Measurements from ENCODE around the gene LRWD1.
A peak's percentile ranks its signal among the peaks of the same experiment; 100 is the strongest.

LRWD1 gene

GRCh38 chr7:102457352-102457924, 7.3 kb upstream of the LRWD1 start:
- DNase-seq (ENCODE audit: extremely low read depth, low read depth) = no peak
- H3K4me3 ChIP-seq (replicated peaks; ENCODE audit: low read depth, low read length) = no peak overlapping the region
- TF ChIP-seq CTCF (IDR thresholded peaks at IDR 0.05; ENCODE audit: low read depth, low read length, missing control alignments) = no peak

- H3K4me3 ChIP-seq (replicated peaks; ENCODE audit: low read depth, low read length) = no peak overlapping the region
- no peak for TF ChIP-seq CTCF (IDR thresholded peaks at IDR 0.05; ENCODE audit: low read depth, low read length, missing control alignments)
- no peak for DNase-seq (ENCODE audit: extremely low read depth, low read depth)
Observed at GRCh38 chr7:102459221-102459844, 5.5 kb upstream of the LRWD1 start.

GRCh38 chr7:102460467-102460866, 4.3 kb upstream of the LRWD1 start:
- no peak for DNase-seq (ENCODE audit: extremely low read depth, low read depth)
- TF ChIP-seq CTCF (IDR thresholded peaks at IDR 0.05; ENCODE audit: low read depth, low read length, missing control alignments) = no peak
- no peak overlapping the region for H3K4me3 ChIP-seq (replicated peaks; ENCODE audit: low read depth, low read length)

- no peak for DNase-seq (ENCODE audit: extremely low read depth, low read depth)
- TF ChIP-seq CTCF (IDR thresholded peaks at IDR 0.05; ENCODE audit: low read depth, low read length, missing control alignments) = no peak
- H3K4me3 ChIP-seq (replicated peaks; ENCODE audit: low read depth, low read length) = peak overlapping the region; percentile 100
Observed at GRCh38 chr7:102463841-102464576, 775 bp upstream of the LRWD1 start.

DNA sequence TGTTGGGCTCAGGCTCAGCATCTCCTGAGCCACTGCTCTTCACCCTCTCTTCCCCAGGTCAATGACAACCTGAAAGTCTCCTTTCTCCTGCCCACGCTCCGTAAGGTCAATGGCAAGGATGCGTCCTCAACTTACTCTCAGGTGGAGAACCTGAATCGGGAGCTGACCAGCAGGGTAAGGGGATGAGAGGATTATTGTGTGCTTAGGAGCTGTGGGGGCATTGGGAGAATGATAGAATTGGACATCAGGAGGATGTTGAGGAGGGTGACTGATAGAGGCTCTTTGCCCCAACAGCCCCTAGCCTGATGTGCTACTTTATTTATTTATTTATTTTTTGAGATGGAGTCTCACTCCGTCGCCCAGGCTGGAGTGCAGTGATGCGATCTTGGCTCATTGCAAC, 1.3 kb downstream of the LRWD1 start:
- H3K4me3 ChIP-seq (replicated peaks; ENCODE audit: low read depth, low read length) = peak overlapping the region; percentile 100
- no peak for DNase-seq (ENCODE audit: extremely low read depth, low read depth)
- no peak for TF ChIP-seq CTCF (IDR thresholded peaks at IDR 0.05; ENCODE audit: low read depth, low read length, missing control alignments)

GRCh38 chr7:102467581-102468477, 3.0 kb downstream of the LRWD1 start:
- no peak for TF ChIP-seq CTCF (IDR thresholded peaks at IDR 0.05; ENCODE audit: low read depth, low read length, missing control alignments)
- DNase-seq (ENCODE audit: extremely low read depth, low read depth) = no peak
- H3K4me3 ChIP-seq (replicated peaks; ENCODE audit: low read depth, low read length) = no peak overlapping the region

Measured in HFF-Myc (cell line).